GM12801 (cell line): ENCODE data around the gene CACNA2D3.

Experiments
- CTCF ChIP-seq: IDR thresholded peaks from one replicate; pipeline ENCODE4 v1.5.1; 2011; ENCODE audit warnings: control low read depth; ENCODE audit not compliant: insufficient read length; ENCODE audit errors: extremely low read depth

CACNA2D3 gene

GRCh38 chr3:54761637-54762036, 639.3 kb downstream of the CACNA2D3 start:
- no peak for TF ChIP-seq CTCF

GRCh38 chr3:54764911-54765310, 642.6 kb downstream of the CACNA2D3 start:
- no peak for TF ChIP-seq CTCF

DNA sequence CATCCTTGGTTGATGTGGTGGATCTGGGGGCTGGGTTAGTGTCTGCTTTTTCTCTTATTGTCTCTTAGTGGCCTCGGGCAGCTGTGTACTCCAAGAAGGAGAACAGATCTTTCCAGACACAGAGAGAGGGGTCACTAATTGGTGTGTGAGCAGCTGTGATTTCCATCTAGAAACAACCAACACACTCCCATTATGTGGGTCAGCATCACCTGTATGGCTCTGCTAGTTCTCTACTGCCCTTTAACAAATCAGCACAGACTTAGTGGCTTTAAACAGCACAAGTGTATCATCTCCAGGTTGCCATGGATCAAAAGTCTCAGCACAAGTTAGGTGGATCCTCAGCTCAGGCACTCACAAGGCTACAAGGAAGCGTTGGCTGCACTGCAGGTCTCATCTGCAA, 648.7 kb downstream of the CACNA2D3 start:
- TF ChIP-seq CTCF: no peak

GRCh38 chr3:54772051-54772450, 649.7 kb downstream of the CACNA2D3 start:
- TF ChIP-seq CTCF: no peak

GRCh38 chr3:54772746-54773145, 650.4 kb downstream of the CACNA2D3 start:
- TF ChIP-seq CTCF: no peak

GRCh38 chr3:54773271-54773670, 650.9 kb downstream of the CACNA2D3 start:
- no peak for TF ChIP-seq CTCF

DNA sequence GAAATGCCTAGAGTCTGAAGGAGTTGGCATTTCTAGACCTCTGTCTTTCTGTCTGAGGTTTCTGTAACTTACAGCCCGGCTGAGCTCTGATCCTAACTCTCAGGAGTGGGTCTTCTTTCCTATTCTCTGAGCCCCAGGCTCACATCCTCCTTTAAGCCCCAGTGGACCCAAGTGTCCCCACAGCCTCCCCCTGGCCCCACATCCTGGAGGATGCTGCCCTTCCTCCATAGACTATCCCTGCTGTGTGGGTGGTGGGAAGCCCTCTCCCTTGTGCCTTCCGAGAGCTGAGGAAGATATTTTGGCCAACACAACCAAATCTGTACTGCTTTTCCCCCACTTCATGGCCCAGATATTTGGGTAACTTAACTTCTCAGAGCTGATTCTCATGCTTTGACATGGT, 654.2 kb downstream of the CACNA2D3 start:
- TF ChIP-seq CTCF: no peak

DNA sequence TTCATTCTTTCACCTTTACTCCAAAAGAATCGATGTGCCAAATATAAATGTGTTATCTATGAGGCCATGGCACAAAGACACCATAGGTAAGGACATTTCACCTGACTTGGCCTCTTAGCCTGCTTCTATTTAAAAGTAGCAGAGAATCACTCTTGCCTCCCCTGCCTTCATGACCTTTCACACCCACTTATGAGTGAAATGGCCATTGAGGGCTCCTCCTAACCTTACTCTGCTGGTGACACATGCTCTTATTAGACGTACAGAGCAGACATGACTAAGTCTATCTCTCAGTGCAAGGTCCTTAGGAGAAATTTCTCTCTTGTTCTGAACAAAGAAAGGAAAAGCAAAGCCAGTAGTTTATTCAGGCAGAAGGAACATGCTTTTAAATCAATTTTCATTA, 654.8 kb downstream of the CACNA2D3 start:
- no peak for TF ChIP-seq CTCF
